Spleen (tissue), 11 donors: Measurements from ENCODE around the gene NOL9. TPM values are rescaled to one million over a fixed set of nuclear protein-coding genes. Genes with fewer than 3 reads are reported as not detected.

ENCODE experiments used
- DNase-seq: peaks from one replicate; pipeline ENCODE4 v3.0.0-alpha.2; 2020
- H3K27ac ChIP-seq, 8 donors: fragments of 200-600 bp; sonication (generic) in 7 of 8; 1 replicate in 4 of 8; 2 replicates in 4 of 8; pipeline versions ENCODE4 v1.5.0 to v1.8.0; 2016 to 2021; ENCODE audit warnings: inconsistent platforms in 4 of 8, mild to moderate bottlenecking in 4 of 8, moderate library complexity in 1 of 8
- H3K27me3 ChIP-seq, 7 donors: fragments of 200-600 bp; sonication (generic) in 6 of 7; replicated peaks in 1 of 7; 1 replicate in 4 of 7; 2 replicates in 3 of 7; pipeline versions ENCODE4 v1.5.0 to v1.8.0; 2016 to 2021; ENCODE audit warnings: inconsistent platforms in 3 of 7, mild to moderate bottlenecking in 1 of 7
- H3K36me3 ChIP-seq, 6 donors: fragments of 200-600 bp; sonication (generic) in 5 of 6; 1 replicate in 4 of 6; 2 replicates in 2 of 6; pipeline versions ENCODE4 v1.5.0 to v1.8.0; 2016 to 2021; ENCODE audit warnings: inconsistent platforms in 2 of 6
- H3K4me1 ChIP-seq, 6 donors: fragments of 200-600 bp; sonication (generic) in 5 of 6; 1 replicate in 3 of 6; 2 replicates in 3 of 6; pipeline versions ENCODE4 v1.5.0 to v1.8.0; 2016 to 2021; ENCODE audit warnings: inconsistent platforms in 3 of 6
- H3K4me3 ChIP-seq, 8 donors: fragments of 200-600 bp; sonication (generic) in 7 of 8; 1 replicate in 4 of 8; 2 replicates in 4 of 8; pipeline versions ENCODE4 v1.5.0 to v1.8.0; 2016 to 2021; ENCODE audit warnings: inconsistent platforms in 4 of 8, mild to moderate bottlenecking in 4 of 8, moderate library complexity in 2 of 8
- H3K9me3 ChIP-seq, 8 donors: fragments of 200-600 bp; sonication (generic) in 7 of 8; 1 replicate in 4 of 8; 2 replicates in 4 of 8; pipeline versions ENCODE4 v1.5.0 to v1.8.0; 2016 to 2021; ENCODE audit warnings: inconsistent platforms in 4 of 8
- POLR2A ChIP-seq, 3 donors: fragments of 450-650 bp; IDR thresholded peaks; one replicate each; pipeline ENCODE4 v1.5.1; 2017; ENCODE audit warnings: antibody characterized with exemption in 3 of 3, mild to moderate bottlenecking in 1 of 3
- POLR2AphosphoS5 ChIP-seq, 3 donors: sonication (generic); formaldehyde crosslinking; IDR thresholded peaks; one replicate each; pipeline ENCODE4 v1.5.1; 2017; ENCODE audit warnings: antibody characterized with exemption in 3 of 3
- WGBS, 5 donors: extraction: QIAGEN DNeasy Blood & Tissue Kit in 3 of 5; methylation state at CpG; one replicate each; pipeline versions ENCODE4 v1.1.5 to v1.1.7; 2013 to 2018; 5-methylcytosine and 5-hydroxymethylcytosine counted together
- intact Hi-C: fragments of 100-400 bp; cut with DNase I; formaldehyde crosslinking; loops from one replicate; pipeline ENCODE4 v1.15.0; 2023; ENCODE audit warnings: low total_unique reads
- polyA plus RNA-seq, 3 donors: library from polyadenylated mRNA; stranded (reverse); fragments of 200-250 nt; gene quantifications; one replicate each; pipeline ENCODE4 v1.2.1, GENCODE V29; 2013
- total RNA-seq, 7 donors: library from RNA; depleted of rRNA in 3 of 7; stranded (reverse); fragments of >200 nt in 3 of 7; fragmentation: NEBNext Ultra II Directional in 4 of 7; extraction: Animal tissue kit (Norgen Biotek cat#: 25700) in 4 of 7; gene quantifications; one replicate each; pipeline versions ENCODE4 v1.1.0 to v1.2.1, GENCODE V29; 2016 to 2021
- TF ChIP-seq, protein P1 (sequence below), 11 experiments: fragments of 200-600 bp in 7 of 11; fragments of 450-650 bp in 4 of 11; sonication (generic) in 4 of 11; IDR thresholded peaks in 8 of 11; conservative IDR thresholded peaks in 3 of 11; 1 replicate in 7 of 11; 2 replicates in 4 of 11; pipeline versions ENCODE4 v1.4.0 to v1.8.0; 2016 to 2021; ENCODE audit warnings: antibody characterized with exemption in 11 of 11, inconsistent platforms in 4 of 11, mild to moderate bottlenecking in 1 of 11
- donor health status: healthy with polysubstance abuse.
- donor health status: DM: no; HTN: no; CAD: no; lungs with moderate emphysema.
- donor health status: DM: no; HTN: no; CAD: no.
- donor health status: Bipolar disorder and iron deficiency.
- donor health status: healthy.
- donor health status: DM: no; HTN: no; CAD: no.
- donor health status: DM: yes; HTN: yes; CAD: no.

Gene NOL9
- total and polyA plus RNA-seq, 10 donors = 4.2 to 55.2 (median 41.2) TPM

DNA sequence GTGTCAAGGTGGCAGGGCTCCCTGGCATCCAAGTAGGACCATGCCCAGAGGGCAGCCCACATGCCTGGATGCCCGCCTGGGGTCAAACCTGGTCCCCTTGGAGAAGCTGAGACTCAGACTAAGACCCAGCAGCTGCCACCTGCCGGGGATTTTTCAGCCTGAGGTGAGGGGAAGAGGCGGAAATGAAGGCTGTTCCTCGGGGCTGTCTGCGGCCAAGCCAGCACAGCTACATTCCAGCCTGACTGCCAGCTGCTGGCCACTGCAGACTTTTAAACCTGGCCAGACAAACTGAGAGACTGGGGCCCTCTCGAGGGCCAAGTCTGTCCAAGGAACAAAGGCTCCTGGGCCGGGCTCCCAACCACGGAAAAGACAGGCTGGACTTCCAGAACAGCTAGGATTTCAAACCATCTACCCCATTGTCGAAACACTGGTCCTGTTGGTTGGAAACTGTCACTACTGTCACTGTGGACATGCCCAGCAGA, 41.0 kb downstream of the NOL9 start:
- WGBS, 5 donors = 83 to 91% (median 88%) methylated on average over 7 to 9 of the region's 9 CpGs
- TF ChIP-seq, protein P1, sequence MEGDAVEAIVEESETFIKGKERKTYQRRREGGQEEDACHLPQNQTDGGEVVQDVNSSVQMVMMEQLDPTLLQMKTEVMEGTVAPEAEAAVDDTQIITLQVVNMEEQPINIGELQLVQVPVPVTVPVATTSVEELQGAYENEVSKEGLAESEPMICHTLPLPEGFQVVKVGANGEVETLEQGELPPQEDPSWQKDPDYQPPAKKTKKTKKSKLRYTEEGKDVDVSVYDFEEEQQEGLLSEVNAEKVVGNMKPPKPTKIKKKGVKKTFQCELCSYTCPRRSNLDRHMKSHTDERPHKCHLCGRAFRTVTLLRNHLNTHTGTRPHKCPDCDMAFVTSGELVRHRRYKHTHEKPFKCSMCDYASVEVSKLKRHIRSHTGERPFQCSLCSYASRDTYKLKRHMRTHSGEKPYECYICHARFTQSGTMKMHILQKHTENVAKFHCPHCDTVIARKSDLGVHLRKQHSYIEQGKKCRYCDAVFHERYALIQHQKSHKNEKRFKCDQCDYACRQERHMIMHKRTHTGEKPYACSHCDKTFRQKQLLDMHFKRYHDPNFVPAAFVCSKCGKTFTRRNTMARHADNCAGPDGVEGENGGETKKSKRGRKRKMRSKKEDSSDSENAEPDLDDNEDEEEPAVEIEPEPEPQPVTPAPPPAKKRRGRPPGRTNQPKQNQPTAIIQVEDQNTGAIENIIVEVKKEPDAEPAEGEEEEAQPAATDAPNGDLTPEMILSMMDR (IDR thresholded peaks at IDR 0.05 in 8 of 11, conservative IDR thresholded peaks at IDR 0.05 in 3 of 11) = no peak
- no peak for TF ChIP-seq POLR2AphosphoS5 (IDR thresholded peaks at IDR 0.05)
- no peak for TF ChIP-seq POLR2A (IDR thresholded peaks at IDR 0.05)

DNA sequence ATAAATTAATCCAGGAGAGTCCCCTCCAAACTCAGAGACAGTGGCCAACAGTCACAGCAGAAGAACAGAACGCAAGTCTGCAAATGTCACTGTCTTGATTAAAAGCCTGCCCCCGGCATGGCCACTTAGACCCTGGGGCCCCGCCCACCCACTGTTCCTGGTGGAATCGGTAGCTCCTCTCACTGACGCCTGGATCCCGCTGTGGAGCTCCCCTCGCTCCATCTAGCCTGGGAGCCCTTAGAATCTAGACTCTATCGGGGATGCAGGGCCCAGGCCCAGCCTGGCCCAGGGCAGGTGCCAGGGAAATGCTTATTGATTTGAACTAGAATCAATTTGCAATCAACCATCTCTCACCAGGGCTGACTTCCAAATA, 41.4 kb downstream of the NOL9 start:
- Histone ChIP-seq H3K27ac (no peak overlapping the region), H3K27me3 (peaks cover 0 to 8% (median 0%) of the 10 kb centered on the region in 7 donors), H3K4me1 (peaks cover 0 to 19% (median 13%) of the 10 kb centered on the region in 6 donors), H3K36me3 (no peaks in the 10 kb centered on the region), H3K4me3 (no peak overlapping the region), H3K9me3 (no peaks in the 10 kb centered on the region)
- WGBS, 5 donors = 75 to 91% (median 84%) methylated on average over 5 to 8 of the region's 8 CpGs
- no peak for DNase-seq
- intact Hi-C loops = no loop called here
- TF ChIP-seq POLR2A (IDR thresholded peaks at IDR 0.05) = no peak
- no peak for TF ChIP-seq POLR2AphosphoS5 (IDR thresholded peaks at IDR 0.05)
- TF ChIP-seq, protein P1 (IDR thresholded peaks at IDR 0.05 in 8 of 11, conservative IDR thresholded peaks at IDR 0.05 in 3 of 11) = no peak

More for the DNA sequence above, 41.0 kb downstream of the NOL9 start:
- Histone ChIP-seq H3K27ac (no peak overlapping the region), H3K36me3 (no peaks in the 10 kb centered on the region), H3K4me1 (peaks cover 0 to 19% (median 13%) of the 10 kb centered on the region in 6 donors), H3K9me3 (no peaks in the 10 kb centered on the region), H3K27me3 (peaks cover 0 to 7% (median 0%) of the 10 kb centered on the region in 7 donors), H3K4me3 (no peak overlapping the region)
- intact Hi-C loops = no loop called here
- no peak for DNase-seq

DNA sequence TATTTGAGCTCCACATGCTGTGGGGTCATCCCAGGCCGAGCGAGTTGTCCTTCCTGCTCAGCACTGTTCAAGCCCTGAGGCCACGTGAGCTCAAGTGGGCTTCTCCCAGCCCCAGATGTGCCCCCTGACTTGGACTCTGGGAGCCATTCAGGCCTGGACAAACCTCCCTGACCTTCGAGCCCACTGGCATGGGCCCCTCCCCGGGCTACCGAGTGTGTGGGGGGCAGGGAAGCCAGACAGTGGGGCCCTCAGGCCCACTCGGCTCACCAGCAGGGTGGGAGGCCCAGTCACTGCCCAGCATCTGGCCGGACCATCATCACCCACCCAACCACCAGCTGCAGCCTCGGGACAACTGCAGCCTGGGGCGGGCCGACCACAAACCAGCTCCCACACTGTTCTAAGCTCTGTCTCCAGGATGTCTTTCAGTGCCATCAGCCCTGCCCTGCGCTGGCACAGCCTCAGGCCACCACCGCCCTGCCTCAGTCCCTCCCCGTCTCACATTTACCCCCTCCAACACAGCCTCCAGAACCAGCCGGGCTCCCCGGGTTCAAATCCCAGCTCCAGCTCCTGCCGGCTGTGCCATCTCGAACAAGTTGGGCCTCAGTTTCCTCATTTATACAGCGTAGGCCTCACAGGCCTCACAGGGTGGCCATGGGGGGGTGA, 41.9 kb downstream of the NOL9 start:
- WGBS, 5 donors = 78 to 89% (median 88%) methylated on average over 14 to 19 of the region's 19 CpGs
- H3K4me3 ChIP-seq = no peak overlapping the region
- peaks cover 0 to 13% (median 0%) of the 10 kb centered on the region in 7 donors for H3K27me3 ChIP-seq
- H3K9me3 ChIP-seq = no peaks in the 10 kb centered on the region
- DNase-seq = no peak
- H3K36me3 ChIP-seq = no peaks in the 10 kb centered on the region
- H3K27ac ChIP-seq = no peak overlapping the region
- TF ChIP-seq POLR2AphosphoS5 (IDR thresholded peaks at IDR 0.05) (no peak), POLR2A (IDR thresholded peaks at IDR 0.05) (no peak)
- TF ChIP-seq, protein P1 (IDR thresholded peaks at IDR 0.05 in 8 of 11, conservative IDR thresholded peaks at IDR 0.05 in 3 of 11) = no peak
- intact Hi-C loops = no loop called here
- peaks cover 0 to 23% (median 13%) of the 10 kb centered on the region in 6 donors for H3K4me1 ChIP-seq

DNA sequence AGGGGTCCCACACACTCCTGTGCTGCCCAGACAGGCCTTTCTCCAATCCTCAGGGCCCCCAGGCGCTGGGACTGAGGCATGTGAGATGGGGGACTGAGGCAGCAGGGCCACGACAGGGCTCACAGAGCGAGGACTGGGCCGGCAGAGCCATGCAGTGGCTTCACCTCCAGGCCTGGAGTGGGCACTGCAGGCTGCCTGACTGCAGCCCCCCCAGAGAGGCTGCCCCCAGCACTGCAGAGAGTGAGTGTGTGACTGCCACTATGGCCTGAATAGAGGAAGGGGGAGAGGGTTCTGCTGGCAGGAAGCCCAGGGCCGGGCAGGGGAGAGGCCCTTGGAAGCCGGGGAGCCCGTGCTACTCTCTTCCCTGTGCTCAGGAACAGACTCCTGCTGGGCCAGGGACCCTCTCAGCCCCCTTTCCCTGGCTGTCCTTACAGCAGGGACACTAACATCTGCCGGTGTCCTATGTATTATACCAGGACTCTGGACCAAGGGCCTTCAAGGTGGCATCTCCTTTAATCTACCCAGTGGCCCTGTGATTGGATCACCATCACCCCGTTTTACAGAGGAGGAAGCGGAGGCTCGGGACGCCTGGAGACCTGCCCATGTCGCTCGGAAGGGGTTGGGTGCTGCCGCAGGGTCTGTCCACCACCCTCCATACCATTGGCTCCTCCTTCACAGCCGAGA, 42.6 kb downstream of the NOL9 start:
- peaks cover 0 to 15% (median 0%) of the 10 kb centered on the region in 7 donors for H3K27me3 ChIP-seq
- no peak overlapping the region for H3K4me3 ChIP-seq
- no peak overlapping the region for H3K27ac ChIP-seq
- H3K4me1 ChIP-seq = peaks cover 0 to 26% (median 15%) of the 10 kb centered on the region in 6 donors
- no peaks in the 10 kb centered on the region for H3K36me3 ChIP-seq
- intact Hi-C loops = no loop called here
- H3K9me3 ChIP-seq = no peaks in the 10 kb centered on the region
- 65 to 82% (median 77%) methylated on average over 5 to 16 of the region's 16 CpGs for WGBS, 5 donors
- TF ChIP-seq POLR2AphosphoS5 (IDR thresholded peaks at IDR 0.05) (no peak), POLR2A (IDR thresholded peaks at IDR 0.05) (no peak)
- TF ChIP-seq, protein P1 (IDR thresholded peaks at IDR 0.05 in 8 of 11, conservative IDR thresholded peaks at IDR 0.05 in 3 of 11) = no peak
- DNase-seq = no peak
